Fibroblast of the aortic adventitia (primary cell): ENCODE results near the gene SLC30A2. TPM values are rescaled to one million over a fixed set of nuclear protein-coding genes. Genes with fewer than 3 reads are reported as not detected.

Source experiments
- DNase-seq: peaks from one replicate; pipeline ENCODE4 v3.0.0-alpha.2; 2010; ENCODE audit warnings: low read depth
- H3K4me3 ChIP-seq: 2 replicates; pipeline ENCODE4 v1.5.1; 2011; ENCODE audit warnings: low read depth, mild to moderate bottlenecking, control low read depth, low read length, moderate library complexity
- total RNA-seq: library from RNA; depleted of rRNA; stranded (reverse); fragments of >200 nt; gene quantifications from 2 replicates; pipeline ENCODE4 v1.2.3, GENCODE V29; 2012; ENCODE audit warnings: low replicate concordance
- TF ChIP-seq, protein P1 (sequence below): IDR thresholded peaks from 2 replicates; pipeline ENCODE4 v1.5.1; 2011; ENCODE audit warnings: mild to moderate bottlenecking, low read length, control low read depth, inconsistent platforms; ENCODE audit not compliant: insufficient read depth

SLC30A2 gene
- total RNA-seq, 1 donor, result not detected

DNA sequence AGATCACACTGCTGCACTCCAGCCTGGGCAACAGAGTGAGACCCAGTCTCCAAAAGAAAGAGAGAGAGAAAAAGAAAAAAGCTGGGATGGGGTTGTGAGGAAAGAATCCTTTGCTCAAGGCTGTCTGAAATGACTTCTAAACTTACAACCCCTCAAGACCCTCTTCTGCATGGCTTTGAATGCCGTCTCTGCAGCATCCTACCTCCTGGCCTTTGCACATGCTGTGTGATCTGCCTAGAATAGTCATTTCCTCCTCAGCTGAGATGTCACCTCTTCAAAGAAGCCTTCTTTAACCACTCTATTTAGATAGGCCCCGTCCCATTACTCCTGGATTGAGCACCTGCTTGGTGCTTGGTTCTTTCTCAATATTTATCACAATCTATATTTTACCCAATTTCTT is 38.9 kb upstream of the SLC30A2 start:
- no peak overlapping the region for H3K4me3 ChIP-seq
- TF ChIP-seq, protein P1, sequence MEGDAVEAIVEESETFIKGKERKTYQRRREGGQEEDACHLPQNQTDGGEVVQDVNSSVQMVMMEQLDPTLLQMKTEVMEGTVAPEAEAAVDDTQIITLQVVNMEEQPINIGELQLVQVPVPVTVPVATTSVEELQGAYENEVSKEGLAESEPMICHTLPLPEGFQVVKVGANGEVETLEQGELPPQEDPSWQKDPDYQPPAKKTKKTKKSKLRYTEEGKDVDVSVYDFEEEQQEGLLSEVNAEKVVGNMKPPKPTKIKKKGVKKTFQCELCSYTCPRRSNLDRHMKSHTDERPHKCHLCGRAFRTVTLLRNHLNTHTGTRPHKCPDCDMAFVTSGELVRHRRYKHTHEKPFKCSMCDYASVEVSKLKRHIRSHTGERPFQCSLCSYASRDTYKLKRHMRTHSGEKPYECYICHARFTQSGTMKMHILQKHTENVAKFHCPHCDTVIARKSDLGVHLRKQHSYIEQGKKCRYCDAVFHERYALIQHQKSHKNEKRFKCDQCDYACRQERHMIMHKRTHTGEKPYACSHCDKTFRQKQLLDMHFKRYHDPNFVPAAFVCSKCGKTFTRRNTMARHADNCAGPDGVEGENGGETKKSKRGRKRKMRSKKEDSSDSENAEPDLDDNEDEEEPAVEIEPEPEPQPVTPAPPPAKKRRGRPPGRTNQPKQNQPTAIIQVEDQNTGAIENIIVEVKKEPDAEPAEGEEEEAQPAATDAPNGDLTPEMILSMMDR, result no peak
- no peak for DNase-seq

DNA sequence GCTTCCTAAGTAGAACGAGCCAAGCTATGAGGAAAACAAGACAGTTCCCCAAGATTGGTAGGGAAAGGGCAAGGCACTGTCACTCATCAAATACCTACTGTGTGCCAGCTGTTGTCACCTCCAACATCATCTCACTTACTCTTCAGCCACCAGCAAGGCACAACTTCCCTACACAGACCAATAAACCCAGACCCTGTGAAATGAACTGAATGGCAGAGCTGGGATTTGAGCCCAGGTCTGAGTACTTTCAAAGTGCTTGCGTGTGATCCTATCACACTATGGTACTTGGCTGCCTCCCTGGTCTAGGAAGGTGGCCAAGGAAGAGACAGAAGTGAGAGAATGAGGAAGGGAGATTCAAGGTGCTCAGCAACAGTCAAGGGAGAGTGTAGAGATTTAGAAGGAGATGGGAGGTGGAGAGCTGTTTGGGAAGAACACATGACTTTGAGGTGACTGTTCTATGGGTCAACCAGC is 38.2 kb upstream of the SLC30A2 start:
- TF ChIP-seq, protein P1, result no peak
- no peak overlapping the region for H3K4me3 ChIP-seq
- peak; percentile 75 for DNase-seq

DNA sequence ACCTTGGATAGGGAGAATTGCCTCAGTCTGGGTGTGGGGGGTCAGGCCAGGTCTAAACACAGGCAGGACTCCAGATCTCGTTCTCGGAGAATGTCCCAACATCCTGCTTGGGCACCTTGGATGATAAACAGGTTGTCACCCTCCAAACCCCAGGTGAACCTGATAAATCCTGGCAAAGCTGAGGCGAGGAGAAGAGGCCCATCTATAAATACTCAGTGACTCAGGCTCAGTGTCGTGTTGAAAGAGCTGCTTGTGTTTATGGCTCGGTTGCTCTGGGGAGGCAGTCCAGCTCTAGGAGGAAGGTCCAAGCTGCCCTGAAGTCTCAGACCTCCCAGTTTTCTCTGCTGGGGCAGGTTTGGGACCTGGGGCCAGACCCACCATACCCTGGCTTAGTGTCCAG is 37.3 kb upstream of the SLC30A2 start:
- TF ChIP-seq, protein P1, result no peak
- no peak overlapping the region for H3K4me3 ChIP-seq
- peak; percentile 54 for DNase-seq

DNA sequence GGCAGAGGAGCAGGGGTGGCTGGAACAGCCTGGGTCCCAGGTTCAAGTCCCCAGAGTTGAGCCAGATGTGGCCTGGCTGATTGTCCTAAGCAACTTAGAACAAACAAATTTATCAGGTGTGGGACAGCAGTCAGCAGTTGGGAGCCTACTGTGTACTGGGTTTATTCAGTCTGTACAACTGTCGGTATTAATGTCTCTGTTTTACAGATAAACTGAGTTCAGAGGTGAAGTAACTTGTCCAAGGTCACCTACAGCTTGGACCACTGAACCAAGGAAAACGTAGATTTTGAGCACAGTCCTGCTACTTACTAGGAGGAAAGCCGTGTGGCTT is 36.1 kb upstream of the SLC30A2 start:
- H3K4me3 ChIP-seq, result no peak overlapping the region
- TF ChIP-seq, protein P1, result no peak
- no peak for DNase-seq

DNA sequence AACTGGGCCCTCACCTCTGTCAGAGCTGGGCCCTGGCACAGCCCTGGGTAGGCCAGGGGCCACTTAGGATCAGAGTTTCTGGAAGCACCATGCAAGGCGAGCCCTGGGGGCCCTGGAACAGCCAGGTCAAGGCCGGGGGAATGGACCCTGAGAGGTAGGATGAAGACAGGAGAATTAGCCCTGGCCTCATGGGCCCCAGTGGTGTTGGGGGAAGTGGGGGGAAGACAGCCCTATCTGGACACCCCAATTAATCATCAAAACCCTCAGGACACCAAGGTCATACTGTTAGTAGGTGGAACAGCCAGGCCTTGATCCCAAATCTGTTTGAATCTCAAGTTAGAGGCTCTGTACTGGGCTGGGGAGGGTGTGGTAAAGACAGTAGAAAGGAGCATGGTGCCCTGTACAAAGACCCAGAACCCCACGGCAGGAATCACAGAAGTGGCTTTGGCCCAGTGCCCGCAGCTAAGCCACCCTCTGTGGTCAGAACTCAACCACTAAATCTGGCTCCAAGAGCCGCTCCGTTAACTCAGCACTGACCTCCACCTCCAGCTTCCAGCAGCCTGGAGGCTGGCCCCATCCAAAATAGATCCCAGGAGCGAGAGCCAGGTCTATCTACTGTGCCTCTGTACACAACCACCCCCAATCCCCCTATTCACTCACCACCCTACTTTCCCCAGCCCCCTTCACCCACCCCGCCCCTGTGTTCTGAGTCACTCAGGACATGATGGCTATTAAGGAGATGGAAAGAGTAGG is 35.5 kb upstream of the SLC30A2 start:
- H3K4me3 ChIP-seq, result no peak overlapping the region
- TF ChIP-seq, protein P1, result no peak
- DNase-seq, result no peak

DNA sequence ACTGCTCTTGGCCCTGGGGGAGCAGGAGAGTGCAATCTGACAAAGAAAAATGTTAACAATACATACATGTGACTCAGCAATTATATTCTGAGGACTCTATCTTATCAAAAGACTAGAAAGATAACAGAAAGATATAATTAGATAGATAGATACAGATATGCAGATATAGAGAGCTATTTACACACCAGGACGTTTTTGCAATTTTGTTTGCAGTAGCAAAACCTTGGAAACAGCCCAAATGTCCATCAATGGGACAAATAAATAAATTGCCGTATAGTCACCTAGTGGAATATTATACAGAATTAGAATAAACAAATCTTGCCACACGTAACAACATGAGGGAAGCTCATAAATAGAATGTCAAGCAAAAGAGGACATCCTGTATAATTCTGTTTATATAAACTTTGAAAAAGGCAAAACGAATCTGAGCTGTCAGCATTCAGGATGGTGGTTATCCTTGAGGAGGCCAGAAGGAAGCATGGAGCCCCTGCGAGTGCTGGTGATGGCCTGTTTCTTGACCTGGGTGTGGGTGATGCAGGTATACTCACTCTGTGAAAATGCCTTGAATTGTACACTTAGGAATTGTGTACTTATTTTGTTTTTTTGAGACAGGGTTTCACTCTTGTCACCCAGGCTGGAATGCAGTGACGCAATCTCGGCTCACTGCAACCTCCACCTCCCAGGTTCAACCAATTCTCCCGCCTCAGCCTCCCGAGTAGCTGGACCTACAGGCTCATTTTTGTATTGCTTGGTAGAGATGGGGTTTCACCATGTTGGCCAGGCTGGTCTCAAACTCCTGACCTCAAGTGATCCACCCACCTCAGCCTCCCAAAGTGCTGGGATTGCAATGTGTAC is 34.3 kb upstream of the SLC30A2 start:
- DNase-seq, result no peak
- TF ChIP-seq, protein P1, result no peak
- H3K4me3 ChIP-seq, result no peak overlapping the region
